SK-N-SH (cell line): Measurements from ENCODE around the gene CKS2.

Experiments used
- CHD2 ChIP-seq: fragments of 150-350 bp; IDR thresholded peaks from 2 replicates; pipeline ENCODE4 v1.6.1; 2018; ENCODE audit warnings: low read length; ENCODE audit not compliant: partially characterized antibody
- TEAD4 ChIP-seq: IDR thresholded peaks from 2 replicates; pipeline ENCODE4 v1.4.0; 2012; ENCODE audit warnings: mild to moderate bottlenecking, borderline replicate concordance; ENCODE audit not compliant: insufficient read depth
- YY1 ChIP-seq: IDR thresholded peaks from 2 replicates; pipeline ENCODE4 v1.4.0; 2012; ENCODE audit warnings: low read depth, mild to moderate bottlenecking
- TF ChIP-seq, protein P1 (sequence below): fragments of 200-600 bp; sonication (generic); IDR thresholded peaks from 2 replicates; pipeline ENCODE4 v1.6.1; 2017; ENCODE audit warnings: antibody characterized with exemption, mild to moderate bottlenecking, moderate library complexity

DNA sequence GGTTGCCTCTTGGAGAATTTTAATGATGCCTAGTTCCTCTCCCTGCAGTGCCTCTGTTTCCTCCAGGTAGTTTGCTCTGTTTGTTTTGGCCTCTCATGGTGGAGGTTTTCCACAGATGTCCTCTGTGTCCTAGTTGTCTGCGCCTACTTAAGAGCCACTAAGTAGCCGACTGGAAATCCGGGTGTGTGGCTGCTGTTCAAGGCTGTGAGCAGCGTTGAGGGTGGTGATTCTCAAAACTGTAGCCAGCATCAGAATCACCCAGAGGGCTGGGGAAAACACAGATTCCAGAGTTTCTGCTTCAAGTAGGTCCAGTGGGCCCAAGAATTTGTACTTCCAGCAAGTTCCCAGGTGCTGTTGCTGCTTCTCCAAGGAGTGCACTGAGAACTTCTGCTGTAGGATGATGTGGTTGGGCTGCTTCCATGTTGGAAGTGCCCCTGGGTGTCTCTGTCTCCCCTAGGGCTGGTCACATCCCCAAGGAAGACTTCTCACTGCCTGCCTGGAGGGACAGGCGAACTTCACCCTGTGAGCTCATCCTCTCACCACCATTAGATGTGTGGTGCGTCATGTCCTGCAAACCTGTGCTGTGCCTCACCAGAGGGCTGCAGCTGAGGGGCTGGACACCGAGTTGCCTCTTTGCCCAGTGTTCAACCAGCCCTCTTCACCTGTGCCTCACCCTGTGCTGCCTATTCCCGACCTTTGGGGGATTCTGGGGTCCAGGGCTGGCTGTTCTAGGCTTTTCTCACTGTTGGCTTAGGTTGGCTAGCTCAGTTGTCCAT, 42.1 kb downstream of the CKS2 start:
- TF ChIP-seq TEAD4 = no peak
- no peak for TF ChIP-seq YY1
- TF ChIP-seq, protein P1, sequence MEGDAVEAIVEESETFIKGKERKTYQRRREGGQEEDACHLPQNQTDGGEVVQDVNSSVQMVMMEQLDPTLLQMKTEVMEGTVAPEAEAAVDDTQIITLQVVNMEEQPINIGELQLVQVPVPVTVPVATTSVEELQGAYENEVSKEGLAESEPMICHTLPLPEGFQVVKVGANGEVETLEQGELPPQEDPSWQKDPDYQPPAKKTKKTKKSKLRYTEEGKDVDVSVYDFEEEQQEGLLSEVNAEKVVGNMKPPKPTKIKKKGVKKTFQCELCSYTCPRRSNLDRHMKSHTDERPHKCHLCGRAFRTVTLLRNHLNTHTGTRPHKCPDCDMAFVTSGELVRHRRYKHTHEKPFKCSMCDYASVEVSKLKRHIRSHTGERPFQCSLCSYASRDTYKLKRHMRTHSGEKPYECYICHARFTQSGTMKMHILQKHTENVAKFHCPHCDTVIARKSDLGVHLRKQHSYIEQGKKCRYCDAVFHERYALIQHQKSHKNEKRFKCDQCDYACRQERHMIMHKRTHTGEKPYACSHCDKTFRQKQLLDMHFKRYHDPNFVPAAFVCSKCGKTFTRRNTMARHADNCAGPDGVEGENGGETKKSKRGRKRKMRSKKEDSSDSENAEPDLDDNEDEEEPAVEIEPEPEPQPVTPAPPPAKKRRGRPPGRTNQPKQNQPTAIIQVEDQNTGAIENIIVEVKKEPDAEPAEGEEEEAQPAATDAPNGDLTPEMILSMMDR = no peak
- TF ChIP-seq CHD2 = no peak
